Heart left ventricle (tissue), 13 donors: ENCODE results near the gene UBL3.

Source experiments
- POLR2A ChIP-seq, 2 donors: fragments of 450-650 bp; IDR thresholded peaks; one replicate each; pipeline ENCODE4 v1.6.1; 2017; ENCODE audit warnings: antibody characterized with exemption in 2 of 2, mild to moderate bottlenecking in 2 of 2, moderate library complexity in 2 of 2
- TF ChIP-seq, protein P1 (sequence below), 12 donors: fragments of 200-600 bp; sonication (generic) in 4 of 12; IDR thresholded peaks; one replicate each; pipeline versions ENCODE4 v1.5.0 to v1.8.0; 2018 to 2022; ENCODE audit warnings: antibody characterized with exemption in 12 of 12, mild to moderate bottlenecking in 5 of 12
- donor health status: ischemic (EF 13 %, LVEDD 7.1; RV severe dilation, severe dysfunction).
- donor health status: DM: no; HTN: yes; CAD: no.
- donor health status: DM: no; HTN: no; CAD: no.
- donor health status: ischemic (EF 25% LVEDD 6.9; RV normal size, moderate dysfunction).
- donor health status: ischemic (EF 25% LVEDD 5.7; RV mildly dilated, moderate dysfunction).
- donor health status: ischemic (EF 35%, LVEDD 5.7; RV mildly dilated, moderate dysfunction).
- donor health status: nonischemic (EF 11% LVEDD 7.7; RV severe dilation, severe dysfunction).
- donor health status: DM: yes; HTN: yes; CAD: no.
- donor health status: PGD.
- donor health status: ischemic (EF 29% LVEDD 5.4; RV normal size, mild dysfunction).
- donor health status: nonischemic (EF 23%, LVEDD 6.1; RV moderate dilation, normal function).

DNA sequence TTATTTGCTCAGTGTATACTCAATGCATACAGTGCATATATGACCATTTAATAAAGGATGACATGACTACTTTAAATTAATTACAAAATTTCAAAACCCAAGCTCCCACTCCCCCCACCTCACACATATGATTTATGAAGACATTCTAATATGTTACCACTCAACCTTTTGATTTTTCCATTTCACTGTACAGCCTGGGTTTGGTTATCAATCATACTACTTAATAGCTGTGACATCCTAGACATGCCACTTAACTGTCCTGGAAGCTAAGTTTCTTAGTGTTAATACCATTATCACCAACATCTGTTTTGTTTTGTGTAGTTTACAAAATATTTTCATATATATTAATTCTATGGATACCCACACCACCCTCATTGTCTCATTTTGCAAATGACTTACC is 42.2 kb downstream of the UBL3 start:
- TF ChIP-seq, protein P1, sequence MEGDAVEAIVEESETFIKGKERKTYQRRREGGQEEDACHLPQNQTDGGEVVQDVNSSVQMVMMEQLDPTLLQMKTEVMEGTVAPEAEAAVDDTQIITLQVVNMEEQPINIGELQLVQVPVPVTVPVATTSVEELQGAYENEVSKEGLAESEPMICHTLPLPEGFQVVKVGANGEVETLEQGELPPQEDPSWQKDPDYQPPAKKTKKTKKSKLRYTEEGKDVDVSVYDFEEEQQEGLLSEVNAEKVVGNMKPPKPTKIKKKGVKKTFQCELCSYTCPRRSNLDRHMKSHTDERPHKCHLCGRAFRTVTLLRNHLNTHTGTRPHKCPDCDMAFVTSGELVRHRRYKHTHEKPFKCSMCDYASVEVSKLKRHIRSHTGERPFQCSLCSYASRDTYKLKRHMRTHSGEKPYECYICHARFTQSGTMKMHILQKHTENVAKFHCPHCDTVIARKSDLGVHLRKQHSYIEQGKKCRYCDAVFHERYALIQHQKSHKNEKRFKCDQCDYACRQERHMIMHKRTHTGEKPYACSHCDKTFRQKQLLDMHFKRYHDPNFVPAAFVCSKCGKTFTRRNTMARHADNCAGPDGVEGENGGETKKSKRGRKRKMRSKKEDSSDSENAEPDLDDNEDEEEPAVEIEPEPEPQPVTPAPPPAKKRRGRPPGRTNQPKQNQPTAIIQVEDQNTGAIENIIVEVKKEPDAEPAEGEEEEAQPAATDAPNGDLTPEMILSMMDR (IDR thresholded peaks at IDR 0.05): no peak
- no peak for TF ChIP-seq POLR2A (IDR thresholded peaks at IDR 0.05)
